Measurements from ENCODE around the gene DNAH3. TPM values are rescaled to one million over a fixed set of nuclear protein-coding genes. Genes with fewer than 3 reads are reported as not detected.

The DNAH3 gene
- total RNA-seq, 4 donors from 2014 or later = 0.72 to 1.8 (median 1.4) TPM

- intact Hi-C loops (cut with DNase I; ENCODE audit: low total_unique reads) = no loop called here
- no peak for DNase-seq (ENCODE audit: low spot score in 2 of 2)
- WGBS, 2 donors = 55 to 59% methylated on average over 11 of the region's 11 CpGs
- no peak for TF ChIP-seq POLR2A (IDR thresholded peaks at IDR 0.05)
- TF ChIP-seq CTCF (IDR thresholded peaks at IDR 0.05) = no peak
- H3K4me3 ChIP-seq (ENCODE audit: low read depth, poor library complexity, severe bottlenecking) = no peak overlapping the region
These were observed 196.1 kb downstream of the DNAH3 start for GRCh38 chr16:20954574-20954973.

- H3K4me3 ChIP-seq (ENCODE audit: low read depth, poor library complexity, severe bottlenecking) = no peak overlapping the region
- 60 to 65% methylated on average over 13 of the region's 13 CpGs for WGBS, 2 donors
- DNase-seq (ENCODE audit: low spot score in 2 of 2) = no peak
- intact Hi-C loops (cut with DNase I; ENCODE audit: low total_unique reads) = no loop called here
- TF ChIP-seq CTCF (IDR thresholded peaks at IDR 0.05) (no peak), POLR2A (IDR thresholded peaks at IDR 0.05) (no peak)
These were observed 198.3 kb downstream of the DNAH3 start for GRCh38 chr16:20952139-20952920.

GRCh38 chr16:20950294-20950693, 200.4 kb downstream of the DNAH3 start:
- DNase-seq (ENCODE audit: low spot score in 2 of 2) = no peak
- intact Hi-C loops (cut with DNase I; ENCODE audit: low total_unique reads) = no loop called here
- no peak overlapping the region for H3K4me3 ChIP-seq (ENCODE audit: low read depth, poor library complexity, severe bottlenecking)
- 77 to 87% methylated on average over 4 of the region's 4 CpGs for WGBS, 2 donors
- no peak for TF ChIP-seq POLR2A (IDR thresholded peaks at IDR 0.05)
- no peak for TF ChIP-seq CTCF (IDR thresholded peaks at IDR 0.05)

- intact Hi-C loops (cut with DNase I; ENCODE audit: low total_unique reads) = no loop called here
- no peak overlapping the region for H3K4me3 ChIP-seq (ENCODE audit: low read depth, poor library complexity, severe bottlenecking)
- TF ChIP-seq POLR2A (IDR thresholded peaks at IDR 0.05) (no peak), CTCF (IDR thresholded peaks at IDR 0.05) (no peak)
- DNase-seq (ENCODE audit: low spot score in 2 of 2) = no peak
- 82 to 89% methylated on average over 3 of the region's 3 CpGs for WGBS, 2 donors
These were observed 201.0 kb downstream of the DNAH3 start for GRCh38 chr16:20949660-20950059.

GRCh38 chr16:20948444-20948843, 202.2 kb downstream of the DNAH3 start:
- WGBS, 2 donors = 81 to 92% methylated on average over 9 of the region's 9 CpGs
- no peak for TF ChIP-seq CTCF (IDR thresholded peaks at IDR 0.05)
- no peak overlapping the region for H3K4me3 ChIP-seq (ENCODE audit: low read depth, poor library complexity, severe bottlenecking)
- no peak for DNase-seq (ENCODE audit: low spot score in 2 of 2)
- intact Hi-C loops (cut with DNase I; ENCODE audit: low total_unique reads) = no loop called here
